Dendritic cell treated with granulocyte-macrophage colony-stimulating factor and Interleukin-4, amounts not matched to agents 40 ng/mL and 50 ng/mL, for 4 days (primary cell): ENCODE measurements around the gene KLHL18.

Experiments
- H3K27ac Mint-ChIP-seq: one replicate; pipeline ENCODE4 v1.8.0; 2022; ENCODE audit warnings: mild to moderate bottlenecking, mixed read lengths
- H3K27me3 Mint-ChIP-seq: one replicate; pipeline ENCODE4 v1.8.0; 2022; ENCODE audit warnings: mild to moderate bottlenecking, mixed read lengths
- H3K36me3 Mint-ChIP-seq: one replicate; pipeline ENCODE4 v1.8.0; 2022; ENCODE audit warnings: low read depth, mixed read lengths
- H3K4me1 Mint-ChIP-seq: one replicate; pipeline ENCODE4 v1.8.0; 2022; ENCODE audit warnings: low read depth, mixed read lengths
- H3K4me3 Mint-ChIP-seq: one replicate; pipeline ENCODE4 v1.8.0; 2022; ENCODE audit warnings: mild to moderate bottlenecking, moderate library complexity, mixed read lengths
- H3K9me3 Mint-ChIP-seq: one replicate; pipeline ENCODE4 v1.8.0; 2022; ENCODE audit warnings: mixed read lengths
- intact Hi-C: fragments of 100-400 bp; cut with micrococcal nuclease; formaldehyde crosslinking; loops from one replicate; pipeline ENCODE4 v1.15.0; 2022

KLHL18 gene

GRCh38 chr3:47261301-47261700, 21.4 kb upstream of the KLHL18 start:
- no peaks in the 10 kb centered on the region for H3K9me3 Mint-ChIP-seq

GRCh38 chr3:47265008-47265407, 17.7 kb upstream of the KLHL18 start:
- no peak overlapping the region for H3K4me3 Mint-ChIP-seq
- intact Hi-C loops: no loop called here
- H3K27me3 Mint-ChIP-seq: peaks cover 3% of the 10 kb centered on the region
- H3K36me3 Mint-ChIP-seq: no peaks in the 10 kb centered on the region
- no peaks in the 10 kb centered on the region for H3K9me3 Mint-ChIP-seq
- H3K27ac Mint-ChIP-seq: no peak overlapping the region
- peaks cover 46% of the 10 kb centered on the region for H3K4me1 Mint-ChIP-seq

More at GRCh38 chr3:47261301-47261700, 21.4 kb upstream of the KLHL18 start:
- H3K27ac Mint-ChIP-seq: no peak overlapping the region
- intact Hi-C loops: no loop called here
- H3K4me1 Mint-ChIP-seq: peaks cover 27% of the 10 kb centered on the region
- H3K36me3 Mint-ChIP-seq: no peaks in the 10 kb centered on the region
- H3K27me3 Mint-ChIP-seq: peaks cover 3% of the 10 kb centered on the region
- H3K4me3 Mint-ChIP-seq: no peak overlapping the region

- no peaks in the 10 kb centered on the region for H3K27me3 Mint-ChIP-seq
- H3K4me1 Mint-ChIP-seq: peaks cover 46% of the 10 kb centered on the region
- no peaks in the 10 kb centered on the region for H3K36me3 Mint-ChIP-seq
- intact Hi-C loops: no loop called here
- H3K4me3 Mint-ChIP-seq: no peak overlapping the region
- H3K9me3 Mint-ChIP-seq: no peaks in the 10 kb centered on the region
- no peak overlapping the region for H3K27ac Mint-ChIP-seq
These were observed 16.9 kb upstream of the KLHL18 start for GRCh38 chr3:47265725-47266428.

- Mint-ChIP-seq H3K36me3 (no peaks in the 10 kb centered on the region), H3K4me3 (no peak overlapping the region), H3K9me3 (no peaks in the 10 kb centered on the region), H3K4me1 (peaks cover 43% of the 10 kb centered on the region), H3K27me3 (no peaks in the 10 kb centered on the region), H3K27ac (peak overlapping the region; percentile 16)
- intact Hi-C loops: no loop called here
These were observed 15.8 kb upstream of the KLHL18 start for GRCh38 chr3:47266709-47267489.

GRCh38 chr3:47267490-47267824, 15.3 kb upstream of the KLHL18 start:
- Mint-ChIP-seq H3K4me1 (peaks cover 43% of the 10 kb centered on the region), H3K27ac (no peak overlapping the region), H3K36me3 (no peaks in the 10 kb centered on the region), H3K9me3 (no peaks in the 10 kb centered on the region), H3K27me3 (no peaks in the 10 kb centered on the region), H3K4me3 (no peak overlapping the region)
- intact Hi-C loops: no loop called here

GRCh38 chr3:47270526-47270925, 12.2 kb upstream of the KLHL18 start:
- Mint-ChIP-seq H3K4me1 (peaks cover 41% of the 10 kb centered on the region), H3K36me3 (no peaks in the 10 kb centered on the region), H3K4me3 (no peak overlapping the region), H3K27me3 (no peaks in the 10 kb centered on the region), H3K27ac (no peak overlapping the region), H3K9me3 (no peaks in the 10 kb centered on the region)
- intact Hi-C loops: no loop called here

GRCh38 chr3:47273564-47273963, 9.2 kb upstream of the KLHL18 start:
- peaks cover 27% of the 10 kb centered on the region for H3K4me1 Mint-ChIP-seq
- no peak overlapping the region for H3K27ac Mint-ChIP-seq
- no peak overlapping the region for H3K4me3 Mint-ChIP-seq
- H3K9me3 Mint-ChIP-seq: no peaks in the 10 kb centered on the region
- no peaks in the 10 kb centered on the region for H3K36me3 Mint-ChIP-seq
- H3K27me3 Mint-ChIP-seq: no peaks in the 10 kb centered on the region
- intact Hi-C loops: no loop called here

GRCh38 chr3:47274652-47275051, 8.1 kb upstream of the KLHL18 start:
- H3K9me3 Mint-ChIP-seq: no peaks in the 10 kb centered on the region
- H3K27ac Mint-ChIP-seq: no peak overlapping the region
- H3K27me3 Mint-ChIP-seq: no peaks in the 10 kb centered on the region
- H3K4me1 Mint-ChIP-seq: peaks cover 19% of the 10 kb centered on the region
- no peaks in the 10 kb centered on the region for H3K36me3 Mint-ChIP-seq
- H3K4me3 Mint-ChIP-seq: no peak overlapping the region
- intact Hi-C loops: no loop called here

- H3K27ac Mint-ChIP-seq: no peak overlapping the region
- H3K36me3 Mint-ChIP-seq: no peaks in the 10 kb centered on the region
- intact Hi-C loops: no loop called here
- no peaks in the 10 kb centered on the region for H3K9me3 Mint-ChIP-seq
- peaks cover 20% of the 10 kb centered on the region for H3K4me1 Mint-ChIP-seq
- H3K27me3 Mint-ChIP-seq: no peaks in the 10 kb centered on the region
- H3K4me3 Mint-ChIP-seq: no peak overlapping the region
These were observed 6.2 kb upstream of the KLHL18 start for GRCh38 chr3:47276558-47276957.

GRCh38 chr3:47280519-47280918, 2.2 kb upstream of the KLHL18 start:
- peaks cover 35% of the 10 kb centered on the region for H3K4me1 Mint-ChIP-seq
- peaks cover 23% of the 10 kb centered on the region for H3K36me3 Mint-ChIP-seq
- intact Hi-C loops: no loop called here
- H3K9me3 Mint-ChIP-seq: no peaks in the 10 kb centered on the region
- H3K27ac Mint-ChIP-seq: no peak overlapping the region
- no peaks in the 10 kb centered on the region for H3K27me3 Mint-ChIP-seq
- H3K4me3 Mint-ChIP-seq: no peak overlapping the region

- intact Hi-C loops: loop anchor here (2.0 kb wide), 3 partner anchors 32 to 98 kb away; partner anchors contain the start of gene PTPN23
- H3K4me1 Mint-ChIP-seq: peaks cover 60% of the 10 kb centered on the region
- no peaks in the 10 kb centered on the region for H3K9me3 Mint-ChIP-seq
- peak overlapping the region; percentile 98 for H3K4me3 Mint-ChIP-seq
- no peaks in the 10 kb centered on the region for H3K27me3 Mint-ChIP-seq
- peak overlapping the region; percentile 93 for H3K27ac Mint-ChIP-seq
- H3K36me3 Mint-ChIP-seq: peaks cover 37% of the 10 kb centered on the region
These were observed 421 bp downstream of the KLHL18 start for GRCh38 chr3:47283193-47283537.

GRCh38 chr3:47283591-47284364, 1.0 kb downstream of the KLHL18 start:
- Mint-ChIP-seq H3K36me3 (peaks cover 44% of the 10 kb centered on the region), H3K4me3 (peak overlapping the region; percentile 98), H3K9me3 (no peaks in the 10 kb centered on the region), H3K4me1 (peaks cover 66% of the 10 kb centered on the region), H3K27me3 (no peaks in the 10 kb centered on the region), H3K27ac (peak overlapping the region; percentile 93)
- intact Hi-C loops: loop anchor here (2.0 kb wide), 3 partner anchors 31 to 97 kb away; partner anchors contain the start of gene PTPN23

GRCh38 chr3:47288966-47289910, 6.5 kb downstream of the KLHL18 start:
- H3K36me3 Mint-ChIP-seq: peaks cover 50% of the 10 kb centered on the region
- peaks cover 71% of the 10 kb centered on the region for H3K4me1 Mint-ChIP-seq
- no peaks in the 10 kb centered on the region for H3K27me3 Mint-ChIP-seq
- intact Hi-C loops: no loop called here
- peak overlapping the region; percentile 16 for H3K27ac Mint-ChIP-seq
- H3K9me3 Mint-ChIP-seq: no peaks in the 10 kb centered on the region
- H3K4me3 Mint-ChIP-seq: no peak overlapping the region
